SJCRH30 (cell line): Measurements from ENCODE around the gene KLHDC8A. TPM values are rescaled to one million over a fixed set of nuclear protein-coding genes. Genes with fewer than 3 reads are reported as not detected.

ENCODE experiments used
- DNase-seq, 2 experiments: peaks; one replicate each; pipeline ENCODE4 v3.0.0-alpha.2; 2015 to 2020
- H3K27ac ChIP-seq: fragments of 250-450 bp; sonication (Bioruptor Pico); 2 replicates; pipeline ENCODE4 v1.5.1; 2020; ENCODE audit warnings: mild to moderate bottlenecking, moderate library complexity
- H3K27me3 ChIP-seq: fragments of 250-450 bp; sonication (Bioruptor Pico); 2 replicates; pipeline ENCODE4 v1.5.1; 2020; ENCODE audit warnings: mild to moderate bottlenecking, moderate library complexity
- H3K36me3 ChIP-seq: fragments of 250-450 bp; sonication (Bioruptor Pico); 2 replicates; pipeline ENCODE4 v1.5.1; 2020; ENCODE audit warnings: mild to moderate bottlenecking, moderate library complexity
- H3K4me1 ChIP-seq: fragments of 250-450 bp; sonication (Bioruptor Pico); 2 replicates; pipeline ENCODE4 v1.5.1; 2020; ENCODE audit warnings: mild to moderate bottlenecking, moderate library complexity
- H3K4me3 ChIP-seq: fragments of 250-450 bp; sonication (Bioruptor Pico); 2 replicates; pipeline ENCODE4 v1.5.1; 2020; ENCODE audit warnings: mild to moderate bottlenecking, moderate library complexity
- H3K9me3 ChIP-seq: fragments of 250-450 bp; sonication (Bioruptor Pico); replicated peaks from 2 replicates; pipeline ENCODE4 v1.5.1; 2020; ENCODE audit warnings: mild to moderate bottlenecking, moderate library complexity
- total RNA-seq: library from RNA; depleted of rRNA; stranded (reverse); fragments of >200 nt; shearing (Covaris generic); gene quantifications from 2 replicates; pipeline ENCODE4 v1.2.3, GENCODE V29; 2014

The KLHDC8A gene
- total RNA-seq, 1 experiment from 2014 or later: not detected

- H3K27me3 ChIP-seq: peaks cover 17% of the 10 kb centered on the region
- H3K4me1 ChIP-seq: no peaks in the 10 kb centered on the region
- DNase-seq: no peak
- no peaks in the 10 kb centered on the region for H3K9me3 ChIP-seq
- H3K27ac ChIP-seq: no peak overlapping the region
- H3K36me3 ChIP-seq: no peaks in the 10 kb centered on the region
- no peak overlapping the region for H3K4me3 ChIP-seq
Measured at GRCh38 chr1:205358579-205358978, 1.9 kb upstream of the KLHDC8A start.

DNA sequence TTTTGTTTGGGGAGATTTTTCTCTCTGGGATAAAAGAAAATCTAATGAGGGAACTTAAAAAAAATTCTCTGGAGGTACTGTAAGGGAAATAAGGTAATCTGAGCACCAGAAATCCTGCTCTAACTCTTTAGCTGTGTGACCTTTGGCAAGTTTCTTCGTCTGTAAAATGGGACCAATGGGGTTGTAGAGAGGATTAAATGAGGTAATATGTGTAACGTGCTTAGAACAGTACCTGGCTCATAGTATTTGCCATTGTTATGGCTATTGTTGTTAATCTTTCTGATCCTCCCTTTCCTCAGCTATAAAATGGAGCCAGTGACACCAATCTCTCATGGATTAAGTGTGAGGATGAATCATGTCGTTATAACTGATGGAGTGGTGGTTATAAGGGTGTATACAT lies 845 bp upstream of the KLHDC8A start:
- DNase-seq: no peak
- H3K27me3 ChIP-seq: peaks cover 14% of the 10 kb centered on the region
- no peaks in the 10 kb centered on the region for H3K9me3 ChIP-seq
- H3K36me3 ChIP-seq: no peaks in the 10 kb centered on the region
- H3K4me1 ChIP-seq: no peaks in the 10 kb centered on the region
- no peak overlapping the region for H3K4me3 ChIP-seq
- H3K27ac ChIP-seq: no peak overlapping the region

- Histone ChIP-seq H3K27ac (no peak overlapping the region), H3K4me3 (no peak overlapping the region), H3K9me3 (no peaks in the 10 kb centered on the region), H3K27me3 (peaks cover 16% of the 10 kb centered on the region), H3K4me1 (peaks cover 3% of the 10 kb centered on the region), H3K36me3 (no peaks in the 10 kb centered on the region)
- no peak for DNase-seq
Measured at GRCh38 chr1:205355075-205355453, 1.7 kb downstream of the KLHDC8A start.

DNA sequence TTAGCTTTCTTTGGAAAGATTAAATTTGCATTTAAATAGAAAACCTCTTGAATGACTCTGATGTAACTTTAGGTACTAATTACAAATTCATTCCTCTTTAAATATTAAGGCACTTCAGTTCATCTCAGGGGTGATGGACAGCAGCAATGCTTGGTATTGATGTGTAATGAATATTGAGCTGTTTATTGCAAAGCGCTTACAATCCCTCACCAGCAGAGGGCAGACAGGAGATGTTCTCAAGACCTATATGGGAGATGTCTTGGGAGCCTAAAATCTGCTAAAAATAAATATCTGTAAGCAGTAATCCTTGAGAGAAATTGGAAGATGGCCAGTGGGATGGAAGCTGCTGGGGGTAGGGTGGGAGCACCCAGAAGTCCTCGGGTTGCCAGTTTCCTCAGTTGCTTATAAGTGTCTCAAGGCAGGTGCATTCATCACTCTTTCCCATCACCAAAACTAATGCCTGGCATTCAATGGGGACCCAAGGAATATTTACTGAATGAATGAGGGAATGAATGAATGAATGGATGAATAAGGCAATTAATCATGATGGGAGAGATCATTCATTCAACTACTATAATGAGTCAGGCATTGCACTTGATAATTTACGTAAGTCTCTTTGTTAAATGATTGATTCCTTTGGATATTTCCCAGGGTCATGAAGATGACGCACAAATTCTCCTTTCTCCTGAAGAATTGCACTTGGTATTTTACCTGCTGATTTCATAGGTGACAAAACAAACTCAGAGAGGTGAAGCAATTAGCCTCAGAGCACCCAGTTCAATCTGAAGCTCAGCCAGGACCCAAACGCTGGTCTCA lies 2.3 kb downstream of the KLHDC8A start:
- Histone ChIP-seq H3K4me3 (no peak overlapping the region), H3K4me1 (peaks cover 9% of the 10 kb centered on the region), H3K27ac (no peak overlapping the region), H3K36me3 (no peaks in the 10 kb centered on the region), H3K27me3 (peaks cover 16% of the 10 kb centered on the region), H3K9me3 (no peaks in the 10 kb centered on the region)
- DNase-seq: peak; percentile 53 to 84

GRCh38 chr1:205353612-205354011 lies 3.1 kb downstream of the KLHDC8A start:
- no peak overlapping the region for H3K27ac ChIP-seq
- no peak overlapping the region for H3K4me3 ChIP-seq
- H3K4me1 ChIP-seq: peaks cover 18% of the 10 kb centered on the region
- H3K27me3 ChIP-seq: peaks cover 16% of the 10 kb centered on the region
- H3K9me3 ChIP-seq: no peaks in the 10 kb centered on the region
- no peak for DNase-seq
- H3K36me3 ChIP-seq: no peaks in the 10 kb centered on the region

DNA sequence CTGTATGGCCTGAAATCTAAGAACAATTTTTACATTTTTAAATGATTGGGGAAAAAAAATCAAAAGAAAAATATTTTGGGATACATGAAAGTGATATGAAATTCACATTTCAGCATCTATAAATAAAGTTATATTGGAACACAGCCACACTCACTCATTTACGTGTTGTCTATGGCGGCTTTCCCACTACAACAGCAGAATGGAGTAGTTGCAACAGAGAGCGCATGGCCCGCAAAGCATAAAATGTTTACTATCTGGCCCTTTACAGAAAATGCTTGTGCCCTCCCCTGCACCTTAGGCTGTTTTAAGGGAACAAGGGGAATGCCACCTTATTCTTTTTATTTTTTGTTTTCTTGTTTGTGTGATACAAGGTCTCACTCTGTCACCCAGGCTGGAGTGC lies 3.5 kb downstream of the KLHDC8A start:
- no peak for DNase-seq
- no peak overlapping the region for H3K4me3 ChIP-seq
- no peaks in the 10 kb centered on the region for H3K9me3 ChIP-seq
- peaks cover 16% of the 10 kb centered on the region for H3K27me3 ChIP-seq
- H3K27ac ChIP-seq: no peak overlapping the region
- H3K36me3 ChIP-seq: no peaks in the 10 kb centered on the region
- peaks cover 22% of the 10 kb centered on the region for H3K4me1 ChIP-seq

GRCh38 chr1:205351984-205352713 lies 4.6 kb downstream of the KLHDC8A start:
- H3K36me3 ChIP-seq: no peaks in the 10 kb centered on the region
- H3K9me3 ChIP-seq: no peaks in the 10 kb centered on the region
- H3K27ac ChIP-seq: no peak overlapping the region
- peak; percentile 68 to 69 for DNase-seq
- H3K4me1 ChIP-seq: peaks cover 25% of the 10 kb centered on the region
- H3K27me3 ChIP-seq: peaks cover 12% of the 10 kb centered on the region
- no peak overlapping the region for H3K4me3 ChIP-seq

- Histone ChIP-seq H3K4me1 (peaks cover 25% of the 10 kb centered on the region), H3K36me3 (no peaks in the 10 kb centered on the region), H3K27ac (no peak overlapping the region), H3K9me3 (no peaks in the 10 kb centered on the region), H3K4me3 (no peak overlapping the region), H3K27me3 (0 out of 2 replicates have a peak, but pooled peaks cover 2% of the 10 kb centered on the region)
- DNase-seq: peak in 1 of 2 experiments; percentile 41
Measured at GRCh38 chr1:205350691-205351141, 6.0 kb downstream of the KLHDC8A start.

DNA sequence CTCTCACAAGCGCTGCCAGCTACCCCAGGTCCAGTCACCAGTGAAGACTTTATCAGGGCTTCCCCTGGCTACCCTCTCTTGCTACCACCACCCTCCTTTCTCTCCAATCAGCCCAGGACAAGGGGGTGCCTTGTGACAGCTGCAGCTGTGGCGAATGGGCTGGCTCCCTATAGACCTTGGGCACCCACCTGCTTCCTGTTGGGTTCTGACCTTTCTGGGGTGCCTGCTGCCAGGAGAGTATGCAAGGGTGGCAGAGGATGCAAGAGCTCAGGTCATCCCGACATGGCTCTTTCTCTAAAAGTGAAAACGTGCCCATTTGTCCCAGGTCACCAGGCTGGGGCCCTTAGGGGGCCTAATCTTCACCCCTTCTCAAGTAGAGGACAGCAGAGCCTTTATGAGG lies 6.6 kb downstream of the KLHDC8A start:
- Histone ChIP-seq H3K9me3 (no peaks in the 10 kb centered on the region), H3K27ac (no peak overlapping the region), H3K27me3 (0 out of 2 replicates have a peak, but pooled peaks cover 2% of the 10 kb centered on the region), H3K4me3 (no peak overlapping the region), H3K4me1 (peaks cover 25% of the 10 kb centered on the region), H3K36me3 (no peaks in the 10 kb centered on the region)
- no peak for DNase-seq

- DNase-seq: peak; percentile 70 to 88
- Histone ChIP-seq H3K9me3 (no peaks in the 10 kb centered on the region), H3K27ac (0 out of 2 replicates have a peak overlapping the region, but pooled peaks have one; percentile 1), H3K27me3 (0 out of 2 replicates have a peak, but pooled peaks cover 2% of the 10 kb centered on the region), H3K4me3 (no peak overlapping the region), H3K36me3 (no peaks in the 10 kb centered on the region), H3K4me1 (peaks cover 25% of the 10 kb centered on the region)
Measured at GRCh38 chr1:205348554-205349487, 7.9 kb downstream of the KLHDC8A start.

GRCh38 chr1:205346956-205347574 lies 9.7 kb downstream of the KLHDC8A start:
- DNase-seq: no peak
- H3K27me3 ChIP-seq: 0 out of 2 replicates have a peak, but pooled peaks cover 3% of the 10 kb centered on the region
- H3K9me3 ChIP-seq: no peaks in the 10 kb centered on the region
- H3K27ac ChIP-seq: no peak overlapping the region
- H3K36me3 ChIP-seq: no peaks in the 10 kb centered on the region
- H3K4me3 ChIP-seq: no peak overlapping the region
- peaks cover 25% of the 10 kb centered on the region for H3K4me1 ChIP-seq

DNA sequence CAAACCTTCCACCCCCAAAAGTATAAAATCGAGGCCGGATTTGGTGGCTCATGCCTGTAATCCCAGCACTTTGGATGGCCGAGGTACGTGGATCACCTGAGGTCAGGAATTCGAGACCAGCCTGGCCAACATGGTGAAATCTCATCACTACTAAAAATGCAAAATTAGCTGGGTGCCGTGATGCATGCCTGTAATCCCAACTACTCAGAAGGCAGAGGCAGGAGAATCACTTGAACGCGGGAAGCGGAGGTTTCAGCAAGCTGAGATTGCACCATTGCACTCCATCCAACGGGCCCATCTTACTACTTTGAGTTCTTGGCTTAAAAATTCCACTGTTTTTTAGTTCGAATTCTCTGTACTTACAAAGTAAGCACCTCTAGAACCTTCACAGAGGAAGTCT lies 11.0 kb downstream of the KLHDC8A start:
- H3K4me1 ChIP-seq: peaks cover 25% of the 10 kb centered on the region
- no peaks in the 10 kb centered on the region for H3K36me3 ChIP-seq
- no peak for DNase-seq
- 0 out of 2 replicates have a peak, but pooled peaks cover 3% of the 10 kb centered on the region for H3K27me3 ChIP-seq
- H3K27ac ChIP-seq: no peak overlapping the region
- no peaks in the 10 kb centered on the region for H3K9me3 ChIP-seq
- H3K4me3 ChIP-seq: no peak overlapping the region

- Histone ChIP-seq H3K36me3 (no peaks in the 10 kb centered on the region), H3K27ac (no peak overlapping the region), H3K27me3 (0 out of 2 replicates have a peak, but pooled peaks cover 3% of the 10 kb centered on the region), H3K9me3 (no peaks in the 10 kb centered on the region), H3K4me3 (no peak overlapping the region), H3K4me1 (peaks cover 15% of the 10 kb centered on the region)
- DNase-seq: no peak
Measured at GRCh38 chr1:205344066-205344928, 12.4 kb downstream of the KLHDC8A start.
